Ecto neural progenitor cell (in vitro differentiated cells): Measurements from ENCODE around the gene RAB30.

Source experiments
- DNase-seq: peaks from one replicate; pipeline ENCODE4 v3.0.0-alpha.2; 2018; ENCODE audit warnings: low spot score

RAB30 gene, protein sequence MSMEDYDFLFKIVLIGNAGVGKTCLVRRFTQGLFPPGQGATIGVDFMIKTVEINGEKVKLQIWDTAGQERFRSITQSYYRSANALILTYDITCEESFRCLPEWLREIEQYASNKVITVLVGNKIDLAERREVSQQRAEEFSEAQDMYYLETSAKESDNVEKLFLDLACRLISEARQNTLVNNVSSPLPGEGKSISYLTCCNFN

GRCh38 chr11:83071567-83072349, at the start of gene RAB30:
TSS of gene RAB30 (minus strand) at chr11:83071897. CDS start at chr11:82997316, 74,581 bp downstream.
- DNase-seq = peak; percentile 96

GRCh38 chr11:83120327-83120726, 48.6 kb upstream of the RAB30 start:
- DNase-seq = no peak

DNA sequence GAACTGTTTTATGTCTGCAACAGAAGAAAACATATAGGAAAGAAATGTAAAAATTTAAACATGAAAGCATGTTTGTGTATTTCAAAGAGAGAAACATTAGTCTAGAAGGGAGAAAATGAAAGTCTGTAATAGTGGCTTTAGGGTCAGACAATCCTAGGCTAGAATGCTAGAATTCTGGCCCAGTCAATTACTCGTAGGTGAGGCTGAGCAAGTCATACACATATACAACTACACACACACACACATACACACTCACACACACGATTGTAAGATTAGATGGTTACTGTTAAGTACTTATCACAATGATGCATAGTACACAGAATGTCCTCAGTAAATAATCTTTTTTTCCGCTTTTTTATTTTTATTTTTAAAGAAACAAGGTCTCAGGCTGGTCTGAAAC, 47.5 kb upstream of the RAB30 start:
- DNase-seq = no peak

- DNase-seq = no peak
Observed at GRCh38 chr11:83118814-83119213, 47.1 kb upstream of the RAB30 start.

GRCh38 chr11:83116015-83116641, 44.4 kb upstream of the RAB30 start:
- no peak for DNase-seq

DNA sequence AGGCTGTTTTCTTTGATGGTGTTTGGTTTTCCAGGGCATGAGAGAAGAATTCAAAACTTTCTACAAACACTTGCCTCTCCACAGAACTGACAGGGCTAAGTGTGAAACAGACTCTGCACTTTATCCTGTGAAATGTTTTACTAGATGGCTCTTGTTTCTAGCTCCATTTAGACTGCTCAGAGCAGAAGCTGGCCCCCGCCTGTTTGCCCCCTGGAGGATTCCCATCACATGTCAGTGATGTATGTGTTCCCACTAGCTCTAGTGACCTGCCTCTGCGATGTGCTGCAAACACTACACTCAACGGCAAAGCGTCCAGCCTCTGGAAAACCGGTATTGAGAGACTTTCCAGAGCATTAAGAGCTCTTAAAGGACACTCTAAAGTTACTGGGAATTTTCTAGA, 43.9 kb upstream of the RAB30 start:
- no peak for DNase-seq

DNA sequence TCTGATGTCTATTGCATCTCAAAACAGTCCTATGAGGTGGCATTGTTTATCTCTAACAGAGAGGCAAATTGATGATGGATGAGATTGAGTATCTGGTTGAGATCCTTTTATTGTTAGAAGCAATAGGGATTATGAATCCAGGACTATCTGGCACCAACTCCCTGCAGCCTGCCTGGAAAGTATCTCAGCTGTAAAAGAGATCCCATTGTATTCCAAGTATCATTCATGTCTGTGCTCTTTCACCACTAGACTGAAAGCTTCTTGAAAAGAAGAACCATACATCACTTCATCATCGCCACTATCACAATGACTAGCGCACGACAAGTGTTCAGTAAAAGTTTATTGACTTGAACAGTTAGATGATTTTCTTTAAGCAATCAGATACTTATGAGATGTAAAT, 43.3 kb upstream of the RAB30 start:
- DNase-seq = no peak

GRCh38 chr11:83112886-83113285, 41.2 kb upstream of the RAB30 start:
- DNase-seq = no peak

DNA sequence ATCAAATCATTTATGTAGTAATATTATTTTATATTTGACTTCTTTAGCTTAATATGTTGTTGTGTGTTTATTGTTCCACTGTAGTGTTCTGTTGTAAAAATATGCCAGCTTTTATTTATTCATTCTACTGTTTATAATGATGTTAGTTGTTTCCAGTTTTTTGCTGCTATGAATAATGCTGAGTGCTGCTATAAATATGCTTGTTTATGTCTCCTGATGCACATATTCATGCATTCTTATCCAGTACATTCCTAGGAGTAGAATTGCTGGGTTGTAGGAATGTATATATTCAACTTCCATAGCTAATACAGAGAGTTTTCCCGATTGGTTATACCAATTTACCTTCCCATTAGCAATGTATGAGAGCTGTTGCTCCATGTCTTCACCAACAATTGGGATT, 33.5 kb upstream of the RAB30 start:
- no peak for DNase-seq

DNA sequence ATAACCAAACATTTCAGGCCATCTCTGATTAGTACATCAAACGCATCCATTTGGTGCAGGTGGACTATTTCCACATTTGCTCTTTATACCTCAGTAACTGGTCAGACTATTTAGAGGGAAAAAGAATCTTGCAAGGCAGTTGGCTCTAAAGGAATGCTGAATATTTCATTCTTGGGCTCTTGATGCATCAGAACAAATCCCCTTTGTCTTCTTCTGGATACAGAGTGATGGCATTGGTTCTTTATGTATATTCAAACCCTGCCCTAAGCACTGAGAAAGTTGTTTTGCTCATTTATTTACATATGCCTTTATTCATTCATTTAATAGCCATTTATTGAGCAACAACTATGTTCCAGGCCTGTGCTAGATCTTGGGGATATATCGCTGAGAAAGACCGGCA, 31.1 kb upstream of the RAB30 start:
- no peak for DNase-seq

DNA sequence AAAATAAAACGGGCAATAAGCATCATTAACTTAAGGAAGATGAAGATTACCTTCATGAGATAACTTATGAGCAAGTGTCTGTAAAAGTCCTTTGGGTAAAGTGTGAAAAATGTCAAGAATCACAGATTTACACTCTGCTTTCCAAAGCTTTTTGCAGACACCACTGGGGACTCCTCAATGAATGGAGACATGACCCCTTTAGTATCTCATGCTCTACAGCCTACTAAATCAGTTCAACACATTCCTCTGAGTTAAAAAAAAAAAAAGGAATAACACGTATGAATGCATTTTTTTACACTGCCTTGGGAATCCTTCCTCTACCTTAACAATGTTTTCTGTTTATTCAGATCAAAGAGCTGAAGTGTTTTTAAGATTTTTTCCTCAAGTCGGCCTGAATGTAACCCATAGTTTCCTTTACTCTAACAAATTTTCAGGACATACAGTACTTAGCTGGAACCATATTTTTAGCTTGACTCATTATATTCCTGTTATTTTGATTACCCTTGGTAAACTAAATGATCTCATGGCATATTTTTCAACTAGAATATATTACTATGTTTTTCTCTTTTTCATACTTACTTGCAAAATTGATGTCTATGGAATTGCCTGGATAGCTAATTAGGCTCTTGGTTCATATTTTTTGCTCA, 25.9 kb upstream of the RAB30 start:
- DNase-seq = no peak

GRCh38 chr11:83093634-83094033, 21.9 kb upstream of the RAB30 start:
- DNase-seq = no peak

DNA sequence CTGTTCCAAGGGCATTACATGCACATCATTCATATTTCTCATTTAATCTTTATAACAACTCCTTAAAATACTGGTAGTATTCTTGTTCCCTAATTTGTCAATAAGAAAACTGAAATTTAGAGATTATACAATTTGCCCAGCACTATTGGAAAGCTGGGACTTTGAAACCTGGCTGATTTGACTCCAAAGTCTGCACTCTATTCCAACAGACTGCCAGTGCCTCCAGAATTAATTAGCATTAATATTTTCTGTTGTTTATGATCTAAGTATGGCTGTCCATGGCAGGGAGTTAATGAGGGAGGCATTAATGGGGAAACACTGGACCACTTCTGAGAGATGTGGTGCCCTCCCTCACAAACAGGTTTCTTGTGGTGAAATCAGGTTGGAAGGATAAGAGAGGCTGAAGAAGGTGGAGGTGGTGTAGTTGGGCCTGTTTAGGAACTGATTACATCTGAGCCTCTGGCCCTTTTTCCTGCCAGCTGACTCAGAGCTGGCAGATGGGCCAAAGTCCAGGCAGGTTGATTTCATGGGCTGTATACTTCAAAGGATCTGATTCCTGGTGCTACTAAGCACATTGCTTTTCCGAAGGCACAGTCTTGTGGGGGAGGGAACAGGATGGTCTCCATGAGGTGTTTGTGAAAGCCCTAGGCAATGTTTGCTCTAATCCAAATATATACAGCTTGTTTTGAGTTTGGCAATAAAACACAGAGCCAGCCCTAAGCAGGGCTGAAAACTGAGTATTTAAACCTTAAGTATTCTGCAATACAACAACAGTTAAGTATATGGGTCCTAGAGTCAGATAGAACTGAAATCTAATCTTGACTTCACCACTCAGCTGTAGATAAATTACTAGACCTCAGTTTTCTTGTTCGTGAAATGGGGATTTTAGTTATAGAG, 21.0 kb upstream of the RAB30 start:
- no peak for DNase-seq

DNA sequence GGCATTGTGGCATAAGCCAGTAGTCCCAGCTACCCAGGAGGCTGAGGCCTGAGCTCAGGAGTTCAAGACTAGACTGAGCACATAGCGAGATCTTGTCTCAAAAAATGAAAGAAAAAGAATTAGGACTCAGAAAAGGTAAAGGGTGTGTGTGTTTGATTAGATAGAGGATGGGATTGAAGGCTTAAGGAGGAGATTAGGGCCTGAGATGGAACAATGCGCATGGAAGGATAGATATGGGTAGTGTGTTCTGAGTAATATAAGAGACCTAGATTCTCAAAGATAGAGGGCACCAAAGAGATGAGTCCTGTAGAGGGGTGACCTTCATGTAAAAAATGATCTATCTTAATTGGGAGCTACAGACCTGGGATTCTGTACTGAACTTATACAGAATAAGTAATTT, 17.3 kb upstream of the RAB30 start:
- no peak for DNase-seq

- no peak for DNase-seq
Observed at GRCh38 chr11:83087035-83087434, 15.3 kb upstream of the RAB30 start.

DNA sequence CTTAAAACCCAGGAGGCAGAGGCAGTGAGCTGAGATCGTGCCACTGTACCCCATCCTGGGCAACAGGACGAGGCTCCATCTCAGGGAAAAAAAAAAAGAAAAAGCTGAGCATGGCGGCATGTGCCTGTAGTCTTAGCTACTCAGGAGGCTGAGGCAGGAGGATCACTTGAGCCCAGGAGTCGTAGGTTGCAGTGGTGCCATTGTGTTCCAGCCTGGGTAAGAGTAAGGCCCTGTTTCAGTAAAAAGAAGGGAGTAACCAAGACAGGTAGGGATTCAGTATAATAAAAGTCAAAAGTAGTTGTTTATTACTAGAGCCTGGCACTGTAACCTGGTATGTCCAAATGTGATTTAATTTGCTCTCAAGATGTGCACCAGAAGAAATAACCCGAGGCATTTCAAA, 8.1 kb upstream of the RAB30 start:
- no peak for DNase-seq

DNA sequence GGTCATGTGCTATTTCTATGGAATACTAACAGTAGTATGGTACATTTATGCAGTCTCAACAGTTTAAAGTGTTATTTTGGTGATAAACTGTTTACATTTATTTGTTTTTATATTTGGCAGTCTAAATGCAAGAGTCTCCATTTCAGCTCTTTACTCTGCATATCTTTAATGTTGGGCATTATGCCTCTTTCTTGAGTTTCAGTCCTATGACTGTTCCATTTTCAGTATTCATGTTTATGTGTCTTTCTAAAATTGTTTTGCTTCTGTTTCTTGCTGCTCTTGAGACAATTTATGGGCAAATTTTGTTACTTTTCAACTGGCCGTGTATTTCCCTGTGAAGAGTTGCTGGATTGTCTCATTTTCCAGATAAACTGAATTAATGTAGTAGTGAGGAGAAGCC, 6.6 kb upstream of the RAB30 start:
- DNase-seq = no peak

GRCh38 chr11:83073884-83074283, 2.2 kb upstream of the RAB30 start:
- no peak for DNase-seq

DNA sequence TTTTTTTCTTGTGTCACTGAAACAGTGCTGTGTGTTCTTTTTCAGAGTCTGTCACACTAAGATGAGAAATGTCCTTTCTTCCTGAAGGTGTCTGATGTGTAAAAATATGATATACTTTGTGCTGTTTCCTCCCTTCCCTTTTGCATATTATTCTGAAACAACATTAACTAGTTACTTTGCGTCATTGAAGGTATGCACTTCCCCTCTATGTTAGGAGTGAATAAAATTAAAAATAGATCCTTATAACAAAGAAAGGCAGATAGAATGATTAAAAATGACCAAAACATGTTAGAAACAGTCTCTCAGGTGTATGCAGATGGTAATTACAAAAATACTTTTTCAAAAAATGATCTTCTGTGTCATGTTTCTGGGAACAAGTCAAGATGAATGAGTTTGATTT, 1.6 kb upstream of the RAB30 start:
- DNase-seq = no peak

- DNase-seq = peak; percentile 46
Observed at GRCh38 chr11:83072350-83073242, 899 bp upstream of the RAB30 start.
